NCI-H128 (cell line): ENCODE measurements around the gene DDX21.
A peak's percentile ranks its signal among the peaks of the same experiment; 100 is the strongest.
"Not testable (repeated sequence)": the region's sequence is repeated elsewhere in the genome, so short reads cannot be mapped to it uniquely, and the experiment has no call there.

Experiments
- DNase-seq: peaks from one replicate; lab custom pipeline; 2025; ENCODE audit not compliant: unreplicated experiment; lab: John Stamatoyannopoulos, UW

Gene DDX21

GRCh38 chr10:68987611-68988010 is 31.6 kb downstream of the DDX21 start:
- DNase-seq: no peak

GRCh38 chr10:68988530-68989316 is 32.8 kb downstream of the DDX21 start, which contains the start of gene KIFBP:
TSS of gene KIFBP (plus strand) at chr10:68988803. CDS start at chr10:68988833, 30 bp downstream.
- peak; percentile 82 for DNase-seq

GRCh38 chr10:68989317-68989990 is 33.5 kb downstream of the DDX21 start:
- DNase-seq: no peak

GRCh38 chr10:68992636-68993440 is 36.9 kb downstream of the DDX21 start:
- no peak for DNase-seq

- no peak for DNase-seq
These were observed 41.2 kb downstream of the DDX21 start for GRCh38 chr10:68997211-68997610.

GRCh38 chr10:69004821-69005220 is 48.9 kb downstream of the DDX21 start:
- no peak for DNase-seq

- DNase-seq: no peak
These were observed 49.9 kb downstream of the DDX21 start for GRCh38 chr10:69005704-69006485.

- DNase-seq: no peak
These were observed 51.3 kb downstream of the DDX21 start for GRCh38 chr10:69007260-69007659.

- no peak for DNase-seq
These were observed 53.4 kb downstream of the DDX21 start for GRCh38 chr10:69009360-69009759.

GRCh38 chr10:69010151-69010640 is 54.2 kb downstream of the DDX21 start:
- no peak for DNase-seq

- not testable (repeated sequence) for DNase-seq
These were observed 56.8 kb downstream of the DDX21 start for GRCh38 chr10:69012778-69013177.

- no peak for DNase-seq
These were observed 58.2 kb downstream of the DDX21 start for GRCh38 chr10:69014171-69014570.

- no peak for DNase-seq
These were observed 62.6 kb downstream of the DDX21 start for GRCh38 chr10:69018613-69019012.

GRCh38 chr10:69022611-69023010 is 66.6 kb downstream of the DDX21 start:
- DNase-seq: no peak

GRCh38 chr10:69025370-69025896 is 69.5 kb downstream of the DDX21 start:
- no peak for DNase-seq

GRCh38 chr10:69033256-69033655 is 77.3 kb downstream of the DDX21 start:
- DNase-seq: no peak
